Stimulated activated CD8-positive, alpha-beta memory T cell treated with anti-CD3 and anti-CD28 coated beads, Interleukin-15, amount 100 ng/mL, for 1 hour (primary cell): ENCODE results near the gene JPH3.

ENCODE experiments used
- DNase-seq: peaks from one replicate; pipeline ENCODE4 v3.0.0-alpha.2; 2020; ENCODE audit warnings: low read depth

JPH3 gene

GRCh38 chr16:87681981-87682570, 79.8 kb downstream of the JPH3 start:
- no peak for DNase-seq

DNA sequence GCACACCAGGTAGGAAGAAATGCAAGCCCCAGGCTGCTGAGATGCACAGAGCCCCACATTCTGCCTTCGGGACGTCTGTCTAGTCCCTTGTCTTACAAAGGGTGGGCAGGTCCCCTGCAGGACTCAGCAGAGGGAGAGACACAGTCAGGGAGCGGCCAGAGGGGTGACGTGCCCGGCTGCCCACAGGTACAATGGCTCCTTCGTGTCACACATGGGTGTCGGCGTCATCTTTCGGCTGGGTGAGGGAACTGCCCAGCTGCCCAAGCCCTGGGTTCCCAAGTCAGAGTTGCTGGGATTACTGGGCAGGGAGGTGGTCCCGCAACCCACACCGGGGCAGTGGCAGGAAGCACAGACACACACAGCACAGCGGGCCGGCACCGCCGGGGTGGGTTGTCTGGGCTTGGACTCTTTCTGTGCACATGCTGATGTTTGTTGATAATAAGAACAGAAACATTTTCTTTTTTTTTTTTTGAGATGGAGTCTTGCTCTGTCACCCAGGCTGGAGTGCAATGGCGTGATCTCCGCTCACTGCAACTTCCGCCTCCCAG, 80.6 kb downstream of the JPH3 start:
- no peak for DNase-seq

- no peak for DNase-seq
These were observed 81.9 kb downstream of the JPH3 start for GRCh38 chr16:87684106-87684677.

DNA sequence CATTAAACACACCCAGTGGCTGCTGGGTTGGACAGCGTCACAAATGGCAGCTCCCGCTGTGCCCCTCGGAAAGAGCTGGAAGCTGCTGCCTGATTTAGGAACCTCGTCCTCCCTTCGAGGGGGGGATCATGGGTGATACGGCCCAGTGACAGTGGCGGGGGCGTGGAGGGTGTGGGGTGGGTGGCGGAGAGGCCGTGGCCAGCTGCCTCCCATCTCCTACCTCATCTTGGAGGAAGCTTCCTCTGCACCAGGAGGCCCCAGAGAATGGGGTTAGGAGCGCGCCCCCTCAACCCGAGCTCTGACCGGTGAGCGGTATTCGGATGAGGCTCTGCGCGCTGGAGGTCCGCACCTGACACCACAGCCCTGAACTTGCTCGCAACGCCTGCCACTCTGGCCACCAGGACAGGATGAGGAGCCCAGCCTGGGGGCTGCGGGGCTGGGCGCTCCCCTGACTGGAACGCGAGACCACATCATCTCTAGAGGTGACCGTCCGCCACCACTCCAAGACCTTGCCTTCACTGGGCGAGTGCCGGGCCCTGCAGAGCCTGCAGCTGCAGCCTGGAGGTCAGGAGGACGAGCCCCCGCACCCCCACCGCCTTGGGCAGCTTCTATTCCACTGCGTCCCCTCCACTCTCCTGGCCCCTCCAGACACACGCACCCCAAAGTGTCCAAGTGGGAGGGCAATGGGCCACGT, 82.5 kb downstream of the JPH3 start:
- no peak for DNase-seq

DNA sequence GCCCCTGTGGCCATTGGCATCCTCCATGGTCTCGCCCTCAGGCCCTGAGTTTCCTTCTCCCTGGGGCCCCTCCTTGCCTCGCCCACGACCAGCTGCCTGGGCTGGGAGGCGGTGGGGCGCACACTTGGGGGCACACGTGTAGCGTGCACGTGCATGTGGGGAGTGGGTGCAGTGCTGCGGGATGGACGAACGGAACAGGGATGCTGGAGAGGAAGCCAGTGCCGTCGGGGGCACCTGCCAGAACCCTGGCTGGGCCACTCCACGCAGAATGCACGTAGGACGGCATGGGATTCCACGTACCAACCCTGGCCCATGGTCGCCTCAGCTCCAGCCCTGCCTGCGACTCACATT, 83.1 kb downstream of the JPH3 start:
- DNase-seq = no peak

GRCh38 chr16:87685766-87686165, 83.5 kb downstream of the JPH3 start:
- DNase-seq = no peak

DNA sequence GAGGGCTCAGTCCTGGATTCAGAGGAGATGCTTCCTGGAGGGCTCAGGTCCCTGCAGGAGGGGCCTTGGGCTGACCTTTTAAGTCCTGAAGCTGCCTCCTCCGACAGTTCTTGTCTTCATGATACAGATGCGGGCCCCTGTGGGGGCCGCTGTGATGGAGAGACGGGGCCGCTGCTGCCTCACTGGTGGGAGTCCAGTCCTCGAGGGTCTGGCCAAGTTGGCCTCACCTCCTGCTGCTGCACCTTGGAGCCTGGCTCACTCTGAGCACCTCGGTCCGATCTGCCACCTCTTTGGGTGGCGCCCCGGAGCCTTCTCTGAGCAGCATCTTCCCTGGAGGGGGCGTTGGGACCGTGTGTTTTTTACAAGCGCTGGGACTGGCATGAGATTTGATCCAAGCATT, 84.4 kb downstream of the JPH3 start:
- no peak for DNase-seq

GRCh38 chr16:87687126-87687910, 85.0 kb downstream of the JPH3 start:
- no peak for DNase-seq

DNA sequence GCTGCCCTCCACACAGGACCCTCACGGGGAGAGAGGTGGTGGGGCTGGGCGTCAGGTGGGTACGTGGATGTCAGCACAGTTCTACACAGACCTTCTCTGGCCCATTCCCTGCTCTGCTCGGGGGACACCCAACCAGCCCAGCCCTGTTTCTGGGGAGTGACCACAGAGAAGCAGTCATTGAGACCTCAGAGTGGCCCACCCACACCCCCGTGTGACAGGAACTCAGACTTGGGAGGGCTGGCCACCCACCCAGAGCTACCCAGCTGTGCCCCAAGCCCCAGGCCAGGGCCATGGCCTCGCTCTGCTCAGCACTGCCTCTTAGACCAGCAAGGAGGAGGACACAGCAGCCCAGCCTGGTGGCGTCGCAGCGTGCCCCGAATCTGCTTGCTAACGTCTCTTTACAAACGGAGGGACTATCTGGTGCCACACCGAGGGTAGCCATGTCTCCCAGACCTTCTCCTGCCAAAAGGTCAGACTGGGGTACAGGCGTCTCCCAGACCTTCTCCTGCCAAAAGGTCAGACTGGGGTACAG, 85.8 kb downstream of the JPH3 start:
- no peak for DNase-seq

GRCh38 chr16:87688876-87689815, 86.8 kb downstream of the JPH3 start:
- DNase-seq = no peak

GRCh38 chr16:87689956-87690465, 87.7 kb downstream of the JPH3 start:
- no peak for DNase-seq

GRCh38 chr16:87690911-87691685, 88.8 kb downstream of the JPH3 start:
- DNase-seq = no peak

DNA sequence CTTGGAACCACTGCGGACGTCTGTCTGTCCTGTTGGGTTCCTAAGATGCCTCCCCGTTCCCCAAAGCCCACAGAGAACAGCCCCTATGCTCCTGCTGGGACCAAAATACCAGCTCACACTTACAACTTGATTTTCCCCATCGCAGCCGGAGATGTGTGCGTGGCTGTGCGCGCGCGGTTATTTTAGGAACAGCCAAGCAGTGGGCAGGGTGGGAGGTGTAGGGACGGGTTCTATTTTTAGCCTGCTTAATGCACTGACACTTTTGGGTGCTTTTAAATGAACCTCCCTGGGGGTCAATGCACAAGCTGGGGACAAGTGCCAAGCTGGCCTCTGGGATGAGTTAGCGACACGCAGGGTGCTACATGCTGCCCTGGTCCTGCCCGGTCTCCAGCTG, 89.4 kb downstream of the JPH3 start:
- no peak for DNase-seq

GRCh38 chr16:87692176-87692575, 89.9 kb downstream of the JPH3 start:
- DNase-seq = no peak

- DNase-seq = no peak
These were observed 90.4 kb downstream of the JPH3 start for GRCh38 chr16:87692756-87693155.

DNA sequence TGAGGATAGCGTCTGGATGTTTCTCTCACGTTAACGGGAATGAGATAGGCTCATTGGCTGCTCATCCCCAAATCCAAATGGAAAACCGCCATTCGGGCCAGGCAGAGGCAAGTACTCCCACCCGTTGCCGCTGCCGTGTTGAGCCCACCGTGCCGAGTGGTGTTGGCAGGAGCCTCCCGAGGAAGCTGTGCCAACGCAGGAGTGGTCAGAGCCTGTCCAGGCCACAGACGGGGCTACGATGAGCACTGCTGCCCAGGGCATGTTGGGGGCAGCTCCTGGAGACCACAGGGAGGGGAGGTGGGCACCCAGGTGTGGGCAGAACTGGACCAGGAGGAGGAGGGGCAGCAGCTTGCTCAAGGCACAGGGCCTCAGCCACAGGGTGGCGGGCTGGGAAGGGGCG, 91.5 kb downstream of the JPH3 start:
- DNase-seq = no peak

GRCh38 chr16:87694441-87695125, 92.3 kb downstream of the JPH3 start:
- no peak for DNase-seq

GRCh38 chr16:87695534-87695933, 93.2 kb downstream of the JPH3 start:
- no peak for DNase-seq

DNA sequence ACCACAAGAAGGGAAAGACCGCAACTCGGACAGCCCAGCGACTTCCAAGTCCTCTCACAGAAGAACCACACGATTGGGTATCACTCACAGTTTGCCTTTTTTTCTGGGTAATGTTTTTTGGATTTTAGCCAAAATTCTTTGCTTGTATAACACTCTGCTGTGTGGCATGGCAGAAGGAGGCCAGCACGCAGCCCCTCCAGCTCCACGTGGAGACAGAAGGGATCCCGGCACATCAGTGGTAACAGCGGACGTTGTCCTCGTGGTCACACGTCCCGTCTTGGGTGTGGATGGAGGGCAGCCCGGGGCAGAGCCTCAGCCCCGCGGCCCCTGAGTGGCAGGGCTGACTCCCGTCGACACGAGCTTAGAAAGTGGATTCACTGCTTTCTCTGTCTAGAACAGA, 94.4 kb downstream of the JPH3 start:
- DNase-seq = no peak

DNA sequence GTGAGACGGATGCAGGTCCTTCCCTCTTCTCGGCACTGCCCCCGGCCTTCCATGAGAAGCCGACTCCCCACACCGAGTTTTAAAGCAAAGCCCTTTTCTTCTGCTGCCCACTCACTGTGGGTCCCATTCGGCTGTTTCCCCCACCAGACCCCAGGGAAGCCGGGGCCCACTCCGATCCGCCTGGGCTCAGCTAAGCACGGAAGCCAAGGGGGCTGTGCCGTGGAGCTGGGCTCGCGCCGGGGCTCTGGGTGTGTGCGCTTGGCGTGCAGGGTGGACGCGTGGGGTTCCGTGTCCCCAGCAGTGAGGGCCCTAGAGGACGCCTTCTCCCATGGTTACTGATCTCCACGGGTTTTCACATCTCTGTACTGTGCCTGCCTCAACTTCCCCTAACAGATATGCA, 94.9 kb downstream of the JPH3 start:
- DNase-seq = no peak
